OCI-LY1 (cell line): ENCODE data around the gene MIS18A.

Source experiments
- H2AFZ ChIP-seq: fragments of 200-600 bp; sonication (generic), shearing (Covaris generic); 2 replicates; pipeline ENCODE4 v1.6.0; 2014; ENCODE audit warnings: antibody characterized with exemption, mild to moderate bottlenecking, low read length
- H3F3A ChIP-seq: fragments of 200-600 bp; sonication (generic), shearing (Covaris generic); 2 replicates; pipeline ENCODE4 v1.6.0; 2014; ENCODE audit warnings: mild to moderate bottlenecking, antibody characterized with exemption, low read length, moderate library complexity; ENCODE audit not compliant: insufficient read depth
- H3K27ac ChIP-seq: fragments of 200-600 bp; sonication (generic); 2 replicates; pipeline ENCODE4 v1.5.1; 2014; ENCODE audit warnings: low read length, mixed run types, mild to moderate bottlenecking, low read depth; ENCODE audit not compliant: poor library complexity, severe bottlenecking
- H3K27me3 ChIP-seq: fragments of 200-600 bp; sonication (generic); 2 replicates; pipeline ENCODE4 v1.6.0; 2014; ENCODE audit warnings: antibody characterized with exemption, mild to moderate bottlenecking, low read length, moderate library complexity; ENCODE audit not compliant: insufficient read depth
- H3K36me3 ChIP-seq: fragments of 200-600 bp; sonication (generic); 2 replicates; pipeline ENCODE4 v1.6.1; 2014; ENCODE audit warnings: mild to moderate bottlenecking, antibody characterized with exemption, low read length, moderate library complexity, mixed read lengths; ENCODE audit not compliant: insufficient read depth
- H3K4me1 ChIP-seq: fragments of 200-600 bp; sonication (generic); 2 replicates; pipeline ENCODE4 v1.5.1; 2014; ENCODE audit warnings: mild to moderate bottlenecking, low read length, moderate library complexity; ENCODE audit not compliant: insufficient read depth, severe bottlenecking
- H3K4me2 ChIP-seq: fragments of 200-600 bp; sonication (generic), shearing (Covaris generic); 2 replicates; pipeline ENCODE4 v1.6.1; 2014; ENCODE audit warnings: low read length
- H3K4me3 ChIP-seq: fragments of 200-600 bp; sonication (generic); 2 replicates; pipeline ENCODE4 v1.5.1; 2014; ENCODE audit warnings: low read length, low read depth, mild to moderate bottlenecking, mixed read lengths; ENCODE audit not compliant: poor library complexity, severe bottlenecking
- H3K79me2 ChIP-seq: fragments of 200-600 bp; shearing (Covaris generic); 2 replicates; pipeline ENCODE4 v1.6.1; 2016; ENCODE audit warnings: mixed run types, low read length, mixed read lengths; ENCODE audit not compliant: insufficient read depth
- H3K9ac ChIP-seq: fragments of 200-600 bp; sonication (generic), shearing (Covaris generic); 2 replicates; pipeline ENCODE4 v1.6.1; 2014; ENCODE audit warnings: mild to moderate bottlenecking, low read length, mixed read lengths
- H3K9me2 ChIP-seq: fragments of 200-600 bp; sonication (generic), shearing (Covaris generic); 2 replicates; pipeline ENCODE4 v1.6.1; 2014; ENCODE audit warnings: low read depth, mild to moderate bottlenecking, low read length, mixed read lengths
- H3K9me3 ChIP-seq: fragments of 200-600 bp; shearing (Covaris generic); 2 replicates; pipeline ENCODE4 v1.6.1; 2014; ENCODE audit warnings: low read length, mixed read lengths
- H4K20me1 ChIP-seq: fragments of 200-600 bp; sonication (generic), shearing (Covaris generic); 2 replicates; pipeline ENCODE4 v1.6.0; 2016; ENCODE audit warnings: mild to moderate bottlenecking, low read length; ENCODE audit not compliant: insufficient read depth
- CTCF ChIP-seq: fragments of 200-600 bp; sonication (generic), shearing (Covaris generic); IDR thresholded peaks from 2 replicates; pipeline ENCODE4 v1.5.1; 2017; ENCODE audit warnings: mild to moderate bottlenecking, antibody characterized with exemption, low read length, moderate library complexity, mixed read lengths
- EZH2 ChIP-seq: fragments of 200-600 bp; sonication (generic), shearing (Covaris generic); IDR thresholded peaks from 2 replicates; pipeline ENCODE4 v1.8.0; 2017; ENCODE audit warnings: borderline replicate concordance, mixed run types, mild to moderate bottlenecking, antibody characterized with exemption, low read length, moderate library complexity, mixed read lengths

Gene MIS18A

GRCh38 chr21:32233722-32234301, 45.0 kb downstream of the MIS18A start:
- no peak overlapping the region for H3K4me3 ChIP-seq
- no peaks in the 10 kb centered on the region for H3K4me1 ChIP-seq
- H3K27ac ChIP-seq: no peak overlapping the region

GRCh38 chr21:32233055-32233546, 45.7 kb downstream of the MIS18A start:
- H3K27me3 ChIP-seq: no peaks in the 10 kb centered on the region
- no peaks in the 10 kb centered on the region for H3K9me2 ChIP-seq
- H3K4me3 ChIP-seq: no peak overlapping the region
- H4K20me1 ChIP-seq: no peaks in the 10 kb centered on the region
- no peaks in the 10 kb centered on the region for H3K79me2 ChIP-seq
- H3K36me3 ChIP-seq: no peaks in the 10 kb centered on the region
- H2AFZ ChIP-seq: no peak overlapping the region
- no peaks in the 10 kb centered on the region for H3K4me1 ChIP-seq
- H3K27ac ChIP-seq: no peak overlapping the region
- H3K9ac ChIP-seq: no peak overlapping the region
- no peaks in the 10 kb centered on the region for H3K9me3 ChIP-seq
- H3F3A ChIP-seq: no peaks in the 10 kb centered on the region
- H3K4me2 ChIP-seq: no peak overlapping the region
- TF ChIP-seq EZH2: no peak
- TF ChIP-seq CTCF: no peak

More at GRCh38 chr21:32233722-32234301, 45.0 kb downstream of the MIS18A start:
- H3K9me2 ChIP-seq: no peaks in the 10 kb centered on the region
- no peak overlapping the region for H3K9ac ChIP-seq
- no peaks in the 10 kb centered on the region for H4K20me1 ChIP-seq
- H3K36me3 ChIP-seq: no peaks in the 10 kb centered on the region
- H3K9me3 ChIP-seq: no peaks in the 10 kb centered on the region
- TF ChIP-seq CTCF: no peak
- TF ChIP-seq EZH2: no peak
- H2AFZ ChIP-seq: no peak overlapping the region
- no peaks in the 10 kb centered on the region for H3K27me3 ChIP-seq
- H3K79me2 ChIP-seq: no peaks in the 10 kb centered on the region
- no peak overlapping the region for H3K4me2 ChIP-seq
- H3F3A ChIP-seq: no peaks in the 10 kb centered on the region

- Histone ChIP-seq H3K4me1 (no peaks in the 10 kb centered on the region), H3K9ac (no peak overlapping the region), H3K4me2 (no peak overlapping the region), H4K20me1 (no peaks in the 10 kb centered on the region), H3K27ac (no peak overlapping the region), H3F3A (no peaks in the 10 kb centered on the region), H3K9me3 (no peaks in the 10 kb centered on the region), H3K4me3 (no peak overlapping the region), H3K9me2 (no peaks in the 10 kb centered on the region), H3K27me3 (no peaks in the 10 kb centered on the region), H3K79me2 (no peaks in the 10 kb centered on the region), H2AFZ (no peak overlapping the region), H3K36me3 (no peaks in the 10 kb centered on the region)
- TF ChIP-seq CTCF (no peak), EZH2 (no peak)
Measured at GRCh38 chr21:32226444-32226843, 52.4 kb downstream of the MIS18A start.
